A549 (cell line): ENCODE measurements around the gene PAN3. TPM values are rescaled to one million over a fixed set of nuclear protein-coding genes. Genes with fewer than 3 reads are reported as not detected.

ENCODE experiments used
- ATAC-seq, 2 experiments: fragments of 200-7000 bp in 1 of 2; fragments of >200 bp in 1 of 2; cut with Nextera tagmentation in 1 of 2; cut with Tn5 transposase in 1 of 2; 3 replicates each; pipeline versions ENCODE4 v1.8.0 to v1.9.1; 2018 to 2020; ENCODE audit warnings: mild to moderate bottlenecking in 1 of 2, moderate library complexity in 1 of 2
- CTCF ChIA-PET: fragments of 300-600 bp; sonication (Branson Sonifier 250); formaldehyde crosslinking; extraction: SDS; loops from one replicate; lab custom pipeline; 2021; ENCODE audit warnings: antibody characterized with exemption, inconsistent platforms; lab: Yijun Ruan, JAX
- POLR2A ChIA-PET: fragments of 350-600 bp; formaldehyde crosslinking; extraction: SDS; loops from one replicate; lab custom pipeline; 2021; ENCODE audit warnings: antibody characterized with exemption, inconsistent platforms; lab: Yijun Ruan, JAX
- DNase-seq, 2 experiments: peaks; one replicate each; pipeline versions ENCODE4 v3.0.0 to v3.0.0-alpha.2; 2011 to 2016; ENCODE audit warnings: low read depth in 1 of 2, low spot score in 1 of 2
- FAIRE-seq: peaks from 2 replicates; lab custom pipeline; 2011; peaks lifted over from hg19 to GRCh38; lab: Jason Lieb, UNC
- H3K27ac ChIP-seq, 2 experiments: fragments of >200 bp; sonication (Bioruptor Twin); formaldehyde crosslinking; 3 replicates each; pipeline ENCODE4 v1.5.1; 2016 to 2017
- H3K4me1 ChIP-seq: fragments of >200 bp; sonication (Bioruptor Twin); formaldehyde crosslinking; 3 replicates; pipeline ENCODE4 v1.6.1; 2016
- H3K4me2 ChIP-seq: fragments of >200 bp; sonication (Bioruptor Twin); formaldehyde crosslinking; 3 replicates; pipeline ENCODE4 v1.6.1; 2016
- H3K4me3 ChIP-seq: fragments of >200 bp; sonication (Bioruptor Twin); formaldehyde crosslinking; 3 replicates; pipeline ENCODE4 v1.5.1; 2016
- H3K9me3 ChIP-seq: fragments of >200 bp; sonication (Bioruptor Twin); formaldehyde crosslinking; 3 replicates; pipeline ENCODE4 v1.6.1; 2016
- CBX2 ChIP-seq: fragments of 200-600 bp; sonication (generic); IDR thresholded peaks from 2 replicates; pipeline ENCODE4 v1.6.1; 2016; ENCODE audit warnings: low read depth, mild to moderate bottlenecking, borderline replicate concordance
- CHD4 ChIP-seq: fragments of 200-600 bp; sonication (generic); IDR thresholded peaks from 2 replicates; pipeline ENCODE4 v1.6.1; 2016; ENCODE audit warnings: antibody characterized with exemption, mild to moderate bottlenecking, borderline replicate concordance
- EHMT2 ChIP-seq: fragments of 200-600 bp; sonication (generic); IDR thresholded peaks from 2 replicates; pipeline ENCODE4 v1.6.1; 2016; ENCODE audit warnings: antibody characterized with exemption, low read depth, mild to moderate bottlenecking, moderate library complexity
- HOXB5 ChIP-seq: fragments of 250-450 bp; sonication (Bioruptor Pico); IDR thresholded peaks from 2 replicates; pipeline ENCODE4 v1.5.0; 2020; ENCODE audit warnings: mild to moderate bottlenecking, moderate library complexity
- KDM1A ChIP-seq: fragments of 200-600 bp; sonication (generic); IDR thresholded peaks from 2 replicates; pipeline ENCODE4 v1.6.1; 2016; ENCODE audit warnings: low read depth, mild to moderate bottlenecking
- NR3C1 ChIP-seq: fragments of >200 bp; sonication (Bioruptor Twin); formaldehyde crosslinking; IDR thresholded peaks from 3 replicates; pipeline ENCODE4 v1.6.1; 2017
- PBX3 ChIP-seq: IDR thresholded peaks from 2 replicates; pipeline ENCODE4 v1.6.1; 2012
- POLR2AphosphoS2 ChIP-seq: conservative IDR thresholded peaks from 2 replicates; pipeline ENCODE4 v1.6.1; 2012; ENCODE audit warnings: low read length, improper control_type of control experiment, inconsistent platforms
- RAD21 ChIP-seq, 2 experiments: fragments of >200 bp in 1 of 2; sonication (Bioruptor Twin) in 1 of 2; formaldehyde crosslinking in 1 of 2; IDR thresholded peaks in 1 of 2; conservative IDR thresholded peaks in 1 of 2; 2 replicates in 1 of 2; 3 replicates in 1 of 2; pipeline ENCODE4 v1.6.1; 2012 to 2018; ENCODE audit warnings: inconsistent platforms in 1 of 2
- RARB ChIP-seq: fragments of 250-450 bp; sonication (Bioruptor Pico); IDR thresholded peaks from 2 replicates; pipeline ENCODE4 v1.8.0; 2021; ENCODE audit warnings: mild to moderate bottlenecking, moderate library complexity
- RCOR1 ChIP-seq: fragments of 150-350 bp; IDR thresholded peaks from 2 replicates; pipeline ENCODE4 v1.6.1; 2014; ENCODE audit warnings: antibody characterized with exemption, low read length, low read depth
- REST ChIP-seq: fragments of 200-600 bp; sonication (generic); IDR thresholded peaks from 2 replicates; pipeline ENCODE4 v1.6.1; 2016; ENCODE audit warnings: antibody characterized with exemption, mild to moderate bottlenecking, moderate library complexity
- SMC3 ChIP-seq: fragments of >200 bp; sonication (Bioruptor Twin); formaldehyde crosslinking; IDR thresholded peaks from 3 replicates; pipeline ENCODE4 v1.6.1; 2018; ENCODE audit warnings: inconsistent platforms
- SREBF2 ChIP-seq: fragments of 450-650 bp; IDR thresholded peaks from 2 replicates; pipeline ENCODE4 v1.6.1; 2014; ENCODE audit warnings: mild to moderate bottlenecking, moderate library complexity
- TFCP2L1 ChIP-seq: fragments of 250-450 bp; sonication (Bioruptor Pico); IDR thresholded peaks from 2 replicates; pipeline ENCODE4 v1.5.0; 2021; ENCODE audit warnings: mild to moderate bottlenecking
- TP53 ChIP-seq: fragments of 250-450 bp; sonication (Bioruptor Pico); IDR thresholded peaks from 2 replicates; pipeline ENCODE4 v1.5.0; 2021; ENCODE audit warnings: mild to moderate bottlenecking, moderate library complexity
- ZC3H11A ChIP-seq: fragments of 450-650 bp; IDR thresholded peaks from 2 replicates; pipeline ENCODE4 v1.6.1; 2014; ENCODE audit warnings: antibody characterized with exemption, mild to moderate bottlenecking
- WGBS: methylation state at CpG from one replicate; pipeline ENCODE4 v1.1.6; 2017; ENCODE audit errors: missing lambda C conversion rate; 5-methylcytosine and 5-hydroxymethylcytosine counted together
- polyA plus RNA-seq, 4 experiments: library from polyadenylated mRNA; depleted of rRNA in 3 of 4; stranded (reverse); fragments of >200 nt; fragmentation: RNase III in 1 of 4; extraction: RNeasy Plus Mini Kit Qiagen cat#74134 plus additional on column Dnase treatment in 1 of 4; gene quantifications; 2 replicates in 3 of 4; 3 replicates in 1 of 4; pipeline ENCODE4 v1.2.3, GENCODE V29; 2011 to 2017
- TF ChIP-seq, protein P1 (sequence below): fragments of 250-450 bp; sonication (Bioruptor Pico); IDR thresholded peaks from 2 replicates; pipeline ENCODE4 v1.5.0; 2021; ENCODE audit warnings: mild to moderate bottlenecking, moderate library complexity, borderline replicate concordance
- TF ChIP-seq, protein P2 (sequence below): fragments of 150-350 bp; IDR thresholded peaks from 2 replicates; pipeline ENCODE4 v1.6.1; 2014; ENCODE audit warnings: low read depth, mild to moderate bottlenecking, low read length

PAN3 gene
- polyA plus RNA-seq, 2 of the 4 experiments (the other 2 are of a cell fraction), result 6.2 to 13.9 TPM

DNA sequence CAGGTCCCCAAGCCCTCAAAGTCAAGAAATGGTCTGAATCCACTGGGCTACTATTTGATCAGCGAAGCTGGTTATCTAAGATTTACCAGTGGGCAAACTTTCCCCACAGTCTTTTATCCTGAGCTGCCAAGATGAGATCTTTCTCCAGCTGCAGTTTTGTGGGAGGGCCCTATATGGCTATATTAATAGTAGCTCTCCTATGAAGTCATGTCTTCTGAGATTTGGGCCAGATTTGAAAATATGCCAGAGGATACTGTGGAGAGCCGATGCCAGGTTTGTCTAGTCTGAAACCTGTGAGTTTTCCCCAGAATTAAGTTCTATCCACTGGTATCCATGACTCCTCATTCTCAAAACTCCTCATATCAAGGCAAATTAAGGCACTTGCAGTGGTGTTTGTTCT is 183.4 kb downstream of the PAN3 start:
- WGBS, result 44% methylated on average over 2 of the region's 2 CpGs

DNA sequence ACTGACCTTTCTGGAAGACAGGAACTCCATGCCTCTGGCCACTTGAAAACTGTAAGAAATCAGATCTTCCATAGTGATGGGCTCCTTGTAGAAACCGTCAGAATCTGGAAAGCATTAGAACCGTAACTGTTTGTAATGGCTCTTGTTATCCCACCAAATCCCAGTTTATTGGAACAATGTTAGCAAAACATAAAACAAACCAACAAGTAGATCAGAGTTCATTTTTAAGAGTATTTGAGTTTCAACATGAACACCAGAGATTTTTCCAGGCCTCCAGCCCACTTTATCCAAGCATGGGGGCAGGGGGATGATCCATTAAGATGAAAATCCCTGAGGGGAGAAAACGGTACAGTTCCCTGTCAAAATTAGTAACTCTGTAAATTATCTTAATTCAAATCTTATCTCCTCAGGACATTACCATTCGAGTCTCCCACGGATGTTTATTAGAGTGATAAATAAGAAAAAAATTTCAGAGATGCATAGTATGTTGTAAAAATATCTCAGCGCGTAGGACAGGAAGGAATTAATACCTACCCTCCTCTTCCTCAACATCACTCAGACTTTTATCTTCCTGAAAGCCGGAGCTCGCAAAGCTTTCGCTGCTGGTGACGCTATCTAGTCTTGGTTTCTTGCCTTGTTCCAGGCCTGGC is 184.0 kb downstream of the PAN3 start:
- no peak for FAIRE-seq
- POLR2A ChIA-PET, result no interaction called here
- no peak overlapping the region for H3K4me2 ChIP-seq
- no peak for TF ChIP-seq NR3C1
- no peak for TF ChIP-seq RAD21 (conservative IDR thresholded peaks at IDR 0.05 in 1 of 2, IDR thresholded peaks at IDR 0.05 in 1 of 2)
- no peak for TF ChIP-seq CBX2
- TF ChIP-seq, protein P1, sequence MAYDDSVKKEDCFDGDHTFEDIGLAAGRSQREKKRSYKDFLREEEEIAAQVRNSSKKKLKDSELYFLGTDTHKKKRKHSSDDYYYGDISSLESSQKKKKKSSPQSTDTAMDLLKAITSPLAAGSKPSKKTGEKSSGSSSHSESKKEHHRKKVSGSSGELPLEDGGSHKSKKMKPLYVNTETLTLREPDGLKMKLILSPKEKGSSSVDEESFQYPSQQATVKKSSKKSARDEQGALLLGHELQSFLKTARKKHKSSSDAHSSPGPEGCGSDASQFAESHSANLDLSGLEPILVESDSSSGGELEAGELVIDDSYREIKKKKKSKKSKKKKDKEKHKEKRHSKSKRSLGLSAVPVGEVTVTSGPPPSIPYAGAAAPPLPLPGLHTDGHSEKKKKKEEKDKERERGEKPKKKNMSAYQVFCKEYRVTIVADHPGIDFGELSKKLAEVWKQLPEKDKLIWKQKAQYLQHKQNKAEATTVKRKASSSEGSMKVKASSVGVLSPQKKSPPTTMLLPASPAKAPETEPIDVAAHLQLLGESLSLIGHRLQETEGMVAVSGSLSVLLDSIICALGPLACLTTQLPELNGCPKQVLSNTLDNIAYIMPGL, result no peak
- no peak for TF ChIP-seq RCOR1
- TF ChIP-seq EHMT2, result no peak
- no peak for TF ChIP-seq CHD4
- no peak for TF ChIP-seq REST
- TF ChIP-seq HOXB5 (CRISPR knock-in tag), result no peak
- TF ChIP-seq SREBF2, result no peak
- no peak for TF ChIP-seq KDM1A
- TF ChIP-seq ZC3H11A, result no peak
- TF ChIP-seq, protein P2, sequence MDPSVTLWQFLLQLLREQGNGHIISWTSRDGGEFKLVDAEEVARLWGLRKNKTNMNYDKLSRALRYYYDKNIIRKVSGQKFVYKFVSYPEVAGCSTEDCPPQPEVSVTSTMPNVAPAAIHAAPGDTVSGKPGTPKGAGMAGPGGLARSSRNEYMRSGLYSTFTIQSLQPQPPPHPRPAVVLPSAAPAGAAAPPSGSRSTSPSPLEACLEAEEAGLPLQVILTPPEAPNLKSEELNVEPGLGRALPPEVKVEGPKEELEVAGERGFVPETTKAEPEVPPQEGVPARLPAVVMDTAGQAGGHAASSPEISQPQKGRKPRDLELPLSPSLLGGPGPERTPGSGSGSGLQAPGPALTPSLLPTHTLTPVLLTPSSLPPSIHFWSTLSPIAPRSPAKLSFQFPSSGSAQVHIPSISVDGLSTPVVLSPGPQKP, result no peak
- TF ChIP-seq RARB (CRISPR knock-in tag), result no peak

More for the DNA sequence above, 183.4 kb downstream of the PAN3 start:
- no peak for FAIRE-seq
- H3K4me1 ChIP-seq, result no peaks in the 10 kb centered on the region
- H3K4me2 ChIP-seq, result no peak overlapping the region
- no peak for ATAC-seq
- no peak for DNase-seq
- ChIA-PET POLR2A (no interaction called here), CTCF (no interaction called here)
- no peak overlapping the region for H3K27ac ChIP-seq
- no peak overlapping the region for H3K4me3 ChIP-seq
- TF ChIP-seq SMC3 (no peak), TP53 (CRISPR knock-in tag) (no peak), POLR2AphosphoS2 (no peak), REST (no peak), PBX3 (no peak), TFCP2L1 (CRISPR knock-in tag) (no peak)
- no peaks in the 10 kb centered on the region for H3K9me3 ChIP-seq

More for the DNA sequence above, 184.0 kb downstream of the PAN3 start:
- 63% methylated on average over 11 of the region's 11 CpGs for WGBS
- H3K27ac ChIP-seq, result no peak overlapping the region
- no peak for DNase-seq
- no peak for ATAC-seq
- no peaks in the 10 kb centered on the region for H3K4me1 ChIP-seq
- H3K4me3 ChIP-seq, result no peak overlapping the region
- CTCF ChIA-PET, result interaction anchor here (0.9 to 3.0 kb wide), 5 partner anchors 10 to 476 kb away, joined by 3 to 16 read pairs (median 3); no protein-coding TSS in a partner anchor
- no peaks in the 10 kb centered on the region for H3K9me3 ChIP-seq
